ENCODE measurements around the gene RYK.
"Not testable (repeated sequence)": the region's sequence is repeated elsewhere in the genome, so short reads cannot be mapped to it uniquely, and the experiment has no call there.

RYK gene

GRCh38 chr3:134214239-134214638 is 36.4 kb downstream of the RYK start:
- DNase-seq: no peak

- DNase-seq: peak; percentile 69
Measured at GRCh38 chr3:134212967-134213665, 37.5 kb downstream of the RYK start.

- DNase-seq: peak; percentile 14
Measured at GRCh38 chr3:134211797-134212196, 38.9 kb downstream of the RYK start.

- DNase-seq: no peak
Measured at GRCh38 chr3:134205451-134205850, 45.2 kb downstream of the RYK start.

GRCh38 chr3:134201201-134202130 is 49.2 kb downstream of the RYK start:
- DNase-seq: no peak

GRCh38 chr3:134199880-134200279 is 50.8 kb downstream of the RYK start:
- DNase-seq: not testable (repeated sequence)

GRCh38 chr3:134199240-134199639 is 51.4 kb downstream of the RYK start:
- DNase-seq: no peak

- DNase-seq: no peak
Measured at GRCh38 chr3:134198414-134198813, 52.2 kb downstream of the RYK start.

GRCh38 chr3:134197681-134198261 is 52.9 kb downstream of the RYK start:
- DNase-seq: peak; percentile 32

GRCh38 chr3:134194247-134194646 is 56.4 kb downstream of the RYK start:
- DNase-seq: no peak

- DNase-seq: no peak
Measured at GRCh38 chr3:134190250-134190649, 60.4 kb downstream of the RYK start.

- DNase-seq: no peak
Measured at GRCh38 chr3:134189849-134190248, 60.8 kb downstream of the RYK start.

- DNase-seq: no peak
Measured at GRCh38 chr3:134186391-134186790, 64.3 kb downstream of the RYK start.

GRCh38 chr3:134180761-134181160 is 69.9 kb downstream of the RYK start:
- peak; percentile 28 for DNase-seq

GRCh38 chr3:134179508-134179907 is 71.2 kb downstream of the RYK start:
- no peak for DNase-seq

GRCh38 chr3:134163096-134163495 is 87.6 kb downstream of the RYK start:
- DNase-seq: no peak

GRCh38 chr3:134161898-134162615 is 88.6 kb downstream of the RYK start:
- no peak for DNase-seq

- DNase-seq: peak; percentile 52
Measured at GRCh38 chr3:134155446-134155845, 95.2 kb downstream of the RYK start.

- DNase-seq: no peak
Measured at GRCh38 chr3:134153761-134154160, 96.9 kb downstream of the RYK start.

- no peak for DNase-seq
Measured at GRCh38 chr3:134150476-134150875, 100.2 kb downstream of the RYK start.

GRCh38 chr3:134149286-134149685 is 101.4 kb downstream of the RYK start:
- DNase-seq: no peak

- DNase-seq: no peak
Measured at GRCh38 chr3:134148534-134148933, 102.1 kb downstream of the RYK start.

- DNase-seq: no peak
Measured at GRCh38 chr3:134147411-134147810, 103.2 kb downstream of the RYK start.
